Vagina (tissue), 2 donors: Measurements from ENCODE around the gene SLC5A11. TPM values are rescaled to one million over a fixed set of nuclear protein-coding genes. Genes with fewer than 3 reads are reported as not detected.
"Not testable (repeated sequence)": the region's sequence is repeated elsewhere in the genome, so short reads cannot be mapped to it uniquely, and the experiment has no call there.

Experiments used
- DNase-seq, 2 donors: peaks; one replicate each; pipeline ENCODE4 v3.0.0-alpha.2; 2017; ENCODE audit errors: extremely low spot score in 2 of 2
- H3K27ac ChIP-seq: fragments of 200-600 bp; sonication (generic); one replicate; pipeline ENCODE4 v1.5.1; 2019
- H3K27me3 ChIP-seq: fragments of 200-600 bp; sonication (generic); one replicate; pipeline ENCODE4 v1.5.1; 2019
- H3K36me3 ChIP-seq, 2 donors: fragments of 200-600 bp; sonication (generic); one replicate each; pipeline ENCODE4 v1.5.1; 2017 to 2019
- H3K4me1 ChIP-seq: fragments of 200-600 bp; sonication (generic); one replicate; pipeline ENCODE4 v1.5.1; 2019
- H3K4me3 ChIP-seq, 2 donors: fragments of 200-600 bp; sonication (generic); 1 replicate in 1 of 2; 2 replicates in 1 of 2; pipeline ENCODE4 v1.5.1; 2016 to 2019
- H3K9me3 ChIP-seq: fragments of 200-600 bp; sonication (generic); one replicate; pipeline ENCODE4 v1.5.1; 2019
- CTCF ChIP-seq, 3 experiments: fragments of 450-650 bp in 2 of 3; fragments of 200-600 bp in 1 of 3; sonication (generic) in 1 of 3; IDR thresholded peaks; one replicate each; pipeline ENCODE4 v1.5.1; 2017 to 2019; ENCODE audit warnings: antibody characterized with exemption in 3 of 3, mild to moderate bottlenecking in 2 of 3, moderate library complexity in 2 of 3
- POLR2A ChIP-seq, 2 donors: fragments of 450-650 bp; IDR thresholded peaks; one replicate each; pipeline ENCODE4 v1.6.1; 2017; ENCODE audit warnings: antibody characterized with exemption in 2 of 2, mild to moderate bottlenecking in 2 of 2, moderate library complexity in 2 of 2
- POLR2AphosphoS5 ChIP-seq, 2 donors: sonication (generic); formaldehyde crosslinking; IDR thresholded peaks; one replicate each; pipeline ENCODE4 v1.9.0; 2017; ENCODE audit warnings: antibody characterized with exemption in 2 of 2, mild to moderate bottlenecking in 2 of 2, low read depth in 1 of 2; ENCODE audit not compliant: insufficient read depth in 1 of 2
- intact Hi-C: fragments of 100-400 bp; cut with DNase I; formaldehyde crosslinking; loops from one replicate; pipeline ENCODE4 v1.15.1; 2023
- total RNA-seq: library from RNA; depleted of rRNA; stranded (reverse); fragments of >200 nt; gene quantifications from one replicate; pipeline ENCODE4 v1.2.3, GENCODE V29; 2016

Gene SLC5A11
- total RNA-seq, 1 donor from 2014 or later = not detected

GRCh38 chr16:24887472-24887871 lies 41.7 kb downstream of the SLC5A11 start:
- Histone ChIP-seq H3K27me3 (no peaks in the 10 kb centered on the region), H3K27ac (no peak overlapping the region), H3K4me1 (no peaks in the 10 kb centered on the region), H3K36me3 (no peaks in the 10 kb centered on the region), H3K4me3 (no peak overlapping the region), H3K9me3 (no peaks in the 10 kb centered on the region)
- intact Hi-C loops = no loop called here
- no peak for TF ChIP-seq POLR2A (IDR thresholded peaks at IDR 0.05)
- TF ChIP-seq POLR2AphosphoS5 (IDR thresholded peaks at IDR 0.05; ENCODE audit: insufficient read depth in 1 of 2, low read depth in 1 of 2) = no peak
- TF ChIP-seq CTCF (IDR thresholded peaks at IDR 0.05) = no peak
- no peak for DNase-seq

GRCh38 chr16:24890746-24891145 lies 45.0 kb downstream of the SLC5A11 start:
- Histone ChIP-seq H3K4me1 (no peaks in the 10 kb centered on the region), H3K27me3 (no peaks in the 10 kb centered on the region), H3K4me3 (no peak overlapping the region), H3K9me3 (no peaks in the 10 kb centered on the region), H3K27ac (no peak overlapping the region), H3K36me3 (no peaks in the 10 kb centered on the region)
- no peak for DNase-seq
- TF ChIP-seq POLR2A (IDR thresholded peaks at IDR 0.05) = no peak
- no peak for TF ChIP-seq CTCF (IDR thresholded peaks at IDR 0.05)
- intact Hi-C loops = no loop called here

GRCh38 chr16:24896439-24896838 lies 50.7 kb downstream of the SLC5A11 start:
- no peaks in the 10 kb centered on the region for H3K36me3 ChIP-seq
- H3K27me3 ChIP-seq = no peaks in the 10 kb centered on the region
- no peak overlapping the region for H3K27ac ChIP-seq
- no peak overlapping the region for H3K4me3 ChIP-seq
- no peaks in the 10 kb centered on the region for H3K4me1 ChIP-seq
- intact Hi-C loops = no loop called here
- no peak for TF ChIP-seq POLR2A (IDR thresholded peaks at IDR 0.05)
- DNase-seq = no peak
- no peaks in the 10 kb centered on the region for H3K9me3 ChIP-seq

- intact Hi-C loops, H3K9me3 ChIP-seq, H3K27ac ChIP-seq, DNase-seq, H3K36me3 ChIP-seq, H3K27me3 ChIP-seq, H3K4me3 ChIP-seq, H3K4me1 ChIP-seq: not testable (repeated sequence)
Measured at GRCh38 chr16:24897522-24897921, 51.8 kb downstream of the SLC5A11 start.

- intact Hi-C loops = no loop called here
- no peaks in the 10 kb centered on the region for H3K36me3 ChIP-seq
- no peak for TF ChIP-seq CTCF (IDR thresholded peaks at IDR 0.05)
- TF ChIP-seq POLR2AphosphoS5 (IDR thresholded peaks at IDR 0.05; ENCODE audit: insufficient read depth in 1 of 2, low read depth in 1 of 2) = no peak
- no peak for TF ChIP-seq POLR2A (IDR thresholded peaks at IDR 0.05)
- H3K4me1 ChIP-seq = no peaks in the 10 kb centered on the region
- no peak overlapping the region for H3K4me3 ChIP-seq
- no peak for DNase-seq
- H3K27ac ChIP-seq = no peak overlapping the region
- no peaks in the 10 kb centered on the region for H3K27me3 ChIP-seq
- no peaks in the 10 kb centered on the region for H3K9me3 ChIP-seq
Measured at GRCh38 chr16:24900230-24900629, 54.5 kb downstream of the SLC5A11 start.

- Histone ChIP-seq H3K9me3 (no peaks in the 10 kb centered on the region), H3K27me3 (no peaks in the 10 kb centered on the region), H3K4me3 (no peak overlapping the region), H3K36me3 (no peaks in the 10 kb centered on the region), H3K27ac (no peak overlapping the region), H3K4me1 (no peaks in the 10 kb centered on the region)
- TF ChIP-seq POLR2A (IDR thresholded peaks at IDR 0.05) (no peak), POLR2AphosphoS5 (IDR thresholded peaks at IDR 0.05; ENCODE audit: insufficient read depth in 1 of 2, low read depth in 1 of 2) (no peak), CTCF (IDR thresholded peaks at IDR 0.05) (no peak)
- DNase-seq = no peak
- intact Hi-C loops = no loop called here
Measured at GRCh38 chr16:24906199-24906808, 60.5 kb downstream of the SLC5A11 start.
